SH-SY5Y (cell line): ENCODE data around the gene PPARGC1A.

Experiments used
- GATA2 ChIP-seq: IDR thresholded peaks from 2 replicates; pipeline ENCODE4 v1.6.1; 2011; ENCODE audit warnings: mild to moderate bottlenecking, low read depth, low read length
- GATA3 ChIP-seq: IDR thresholded peaks from 2 replicates; pipeline ENCODE4 v1.6.1; 2011; ENCODE audit warnings: low read depth, mild to moderate bottlenecking, low read length, moderate library complexity

DNA sequence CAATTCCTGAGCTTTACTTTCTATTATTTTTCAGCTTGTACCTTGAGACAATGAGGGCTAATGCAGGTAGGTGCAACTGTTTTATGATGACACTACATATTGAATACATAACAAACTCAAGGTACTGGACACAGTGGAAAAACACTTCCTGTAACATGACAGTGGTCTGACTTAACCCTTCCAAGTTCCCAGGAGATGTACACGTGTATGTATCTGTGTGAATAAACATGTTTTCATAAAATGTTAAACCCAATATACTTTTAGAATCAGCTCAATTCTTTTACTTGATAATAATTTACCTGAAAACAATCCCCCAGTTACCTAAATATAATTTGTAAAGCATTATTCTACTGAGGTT, 1.2 kb upstream of the PPARGC1A start:
- TF ChIP-seq GATA2 (no peak), GATA3 (no peak)
